Superior temporal gyrus (tissue), 1 donor: ENCODE measurements around the gene TFE3.
"Not testable (repeated sequence)": the region's sequence is repeated elsewhere in the genome, so short reads cannot be mapped to it uniquely, and the experiment has no call there.

ENCODE experiments used
- DNase-seq: peaks from one replicate; pipeline ENCODE4 v3.0.0-alpha.2; 2016; ENCODE audit errors: extremely low spot score

Gene TFE3

GRCh38 chrX:49001521-49002090 lies 41.6 kb downstream of the TFE3 start:
- DNase-seq: no peak

GRCh38 chrX:49000636-49001035 lies 42.5 kb downstream of the TFE3 start:
- no peak for DNase-seq

- no peak for DNase-seq
Measured at GRCh38 chrX:48999030-48999429, 44.1 kb downstream of the TFE3 start.

- no peak for DNase-seq
Measured at GRCh38 chrX:48998391-48998790, 44.8 kb downstream of the TFE3 start.

GRCh38 chrX:48997865-48998264 lies 45.3 kb downstream of the TFE3 start:
- DNase-seq: no peak

- DNase-seq: no peak
Measured at GRCh38 chrX:48997455-48997854, 45.7 kb downstream of the TFE3 start.

- no peak for DNase-seq
Measured at GRCh38 chrX:48996969-48997368, 46.2 kb downstream of the TFE3 start.

GRCh38 chrX:48992341-48992740 lies 50.8 kb downstream of the TFE3 start:
- DNase-seq: no peak

- DNase-seq: no peak
Measured at GRCh38 chrX:48989483-48989882, 53.7 kb downstream of the TFE3 start.

GRCh38 chrX:48983896-48984295 lies 59.3 kb downstream of the TFE3 start:
- no peak for DNase-seq

- DNase-seq: no peak
Measured at GRCh38 chrX:48983081-48983480, 60.1 kb downstream of the TFE3 start.

GRCh38 chrX:48981178-48981577 lies 62.0 kb downstream of the TFE3 start:
- no peak for DNase-seq

GRCh38 chrX:48980341-48980740 lies 62.8 kb downstream of the TFE3 start:
- DNase-seq: not testable (repeated sequence)
